HEK293T (cell line): Measurements from ENCODE around the gene URB1.

Experiments
- BHLHE40 ChIP-seq: fragments of 450-650 bp; IDR thresholded peaks from 2 replicates; pipeline ENCODE4 v1.6.1; 2016; ENCODE audit warnings: mild to moderate bottlenecking, moderate library complexity, borderline replicate concordance
- CTBP1 ChIP-seq: fragments of 450-650 bp; IDR thresholded peaks from 2 replicates; pipeline ENCODE4 v1.6.1; 2016; ENCODE audit warnings: borderline replicate concordance
- FOXA1 ChIP-seq: fragments of 450-650 bp; IDR thresholded peaks from 2 replicates; pipeline ENCODE4 v1.6.1; 2016; ENCODE audit warnings: mild to moderate bottlenecking
- FOXK2 ChIP-seq: fragments of 450-650 bp; IDR thresholded peaks from 2 replicates; pipeline ENCODE4 v1.6.1; 2016; ENCODE audit warnings: mild to moderate bottlenecking
- HDGF ChIP-seq: fragments of 450-650 bp; IDR thresholded peaks from 2 replicates; pipeline ENCODE4 v1.6.1; 2017; ENCODE audit warnings: antibody characterized with exemption, borderline replicate concordance
- PKNOX1 ChIP-seq: fragments of 450-650 bp; IDR thresholded peaks from 2 replicates; pipeline ENCODE4 v1.6.1; 2016
- SP1 ChIP-seq: fragments of 450-650 bp; IDR thresholded peaks from 2 replicates; pipeline ENCODE4 v1.6.1; 2017
- SUZ12 ChIP-seq: fragments of 450-650 bp; IDR thresholded peaks from 2 replicates; pipeline ENCODE4 v1.6.1; 2016; ENCODE audit warnings: mild to moderate bottlenecking
- TARDBP ChIP-seq: fragments of 450-650 bp; IDR thresholded peaks from 2 replicates; pipeline ENCODE4 v1.6.1; 2016

- TF ChIP-seq PKNOX1: no peak
- no peak for TF ChIP-seq TARDBP
- TF ChIP-seq BHLHE40: no peak
- no peak for TF ChIP-seq FOXK2
- no peak for TF ChIP-seq SUZ12
- TF ChIP-seq SP1: no peak
- no peak for TF ChIP-seq FOXA1
- TF ChIP-seq HDGF: no peak
- no peak for TF ChIP-seq CTBP1
These were observed 70.7 kb downstream of the URB1 start for GRCh38 chr21:32322103-32322502.
